ENCODE measurements around the gene TSSC4.

TSSC4 gene

DNA sequence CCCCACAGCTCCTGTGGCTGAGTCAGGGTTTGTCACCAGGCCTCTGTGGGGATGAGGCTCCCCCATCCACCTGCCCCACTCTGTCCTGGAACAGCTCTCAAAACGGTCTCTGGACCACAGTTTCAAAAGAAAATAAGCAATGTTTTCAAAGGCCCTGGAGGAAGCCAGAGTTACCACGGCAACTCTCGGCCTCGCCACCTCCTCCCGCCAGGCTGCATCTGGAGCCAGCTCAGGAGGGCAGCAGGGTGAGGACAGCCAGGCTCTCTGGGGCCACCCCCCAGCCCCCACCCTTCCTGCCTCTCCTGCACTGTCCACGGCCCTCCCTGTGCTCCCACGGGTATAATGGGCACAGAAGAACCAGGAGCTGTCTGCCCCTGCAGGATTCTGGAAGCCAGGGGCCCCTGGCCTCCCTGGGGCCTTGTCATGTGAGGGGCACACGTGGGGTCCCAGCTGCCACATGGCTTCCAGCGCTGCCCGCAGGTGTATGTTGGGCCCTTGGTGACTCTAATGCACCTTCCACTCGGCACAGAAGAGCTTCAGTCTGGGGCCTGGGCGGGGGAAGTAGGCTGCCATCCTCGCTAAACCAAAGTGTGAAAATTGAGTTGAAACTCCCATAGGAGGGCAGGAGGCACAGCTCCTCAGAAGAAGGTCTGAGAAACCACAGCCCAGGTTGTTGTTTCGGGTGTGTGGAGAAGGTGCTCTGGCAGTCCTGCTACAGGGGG, 13.1 kb upstream of the TSSC4 start:
- DNase-seq, result peak; percentile 34 to 54

DNA sequence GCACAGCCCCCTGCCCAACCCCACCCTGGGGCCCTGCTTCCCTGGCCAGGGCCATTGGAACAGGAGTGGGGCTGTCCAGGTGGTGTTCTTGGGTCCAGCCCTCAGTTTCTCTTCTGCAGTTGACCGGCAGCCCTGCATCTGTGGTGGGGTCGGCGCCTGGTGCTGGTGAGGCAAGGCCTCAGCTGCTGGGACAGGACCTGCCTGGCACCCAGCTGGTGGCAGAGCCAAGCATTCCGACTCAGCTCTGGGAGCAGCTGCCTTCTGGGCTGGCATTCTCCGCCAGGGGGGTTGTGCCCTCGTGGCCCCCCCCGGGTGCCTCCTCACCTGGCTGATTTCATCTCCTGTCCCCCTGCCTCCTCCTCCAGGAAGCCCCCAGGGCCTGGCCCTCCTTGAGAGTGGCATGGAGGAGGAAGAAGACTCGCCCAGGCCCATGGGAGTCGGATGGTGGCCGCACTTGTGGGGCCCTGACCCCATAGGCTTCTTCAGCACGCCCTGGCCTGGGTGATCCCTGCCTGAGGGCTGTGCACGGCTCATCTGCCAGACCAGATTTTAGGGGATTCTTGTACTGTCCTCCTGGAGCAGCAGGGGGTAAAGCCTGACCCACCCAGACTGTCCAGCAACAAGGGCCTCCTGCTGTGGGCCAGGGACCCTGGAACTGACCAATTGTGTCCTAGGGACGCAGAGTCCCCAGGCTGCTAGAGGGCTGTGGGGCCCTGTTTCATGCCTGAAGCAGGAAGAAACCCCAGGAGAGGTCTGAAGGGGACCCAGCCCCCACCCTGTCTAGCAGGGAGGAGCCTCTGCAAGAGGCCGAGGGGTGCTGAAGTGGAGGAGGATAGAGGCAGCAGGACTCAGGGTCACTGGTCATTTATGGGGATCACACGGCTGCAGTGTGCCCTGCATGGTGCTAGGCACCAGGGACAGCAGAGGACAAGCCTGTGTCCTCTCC, 11.8 kb upstream of the TSSC4 start:
- no peak for DNase-seq

DNA sequence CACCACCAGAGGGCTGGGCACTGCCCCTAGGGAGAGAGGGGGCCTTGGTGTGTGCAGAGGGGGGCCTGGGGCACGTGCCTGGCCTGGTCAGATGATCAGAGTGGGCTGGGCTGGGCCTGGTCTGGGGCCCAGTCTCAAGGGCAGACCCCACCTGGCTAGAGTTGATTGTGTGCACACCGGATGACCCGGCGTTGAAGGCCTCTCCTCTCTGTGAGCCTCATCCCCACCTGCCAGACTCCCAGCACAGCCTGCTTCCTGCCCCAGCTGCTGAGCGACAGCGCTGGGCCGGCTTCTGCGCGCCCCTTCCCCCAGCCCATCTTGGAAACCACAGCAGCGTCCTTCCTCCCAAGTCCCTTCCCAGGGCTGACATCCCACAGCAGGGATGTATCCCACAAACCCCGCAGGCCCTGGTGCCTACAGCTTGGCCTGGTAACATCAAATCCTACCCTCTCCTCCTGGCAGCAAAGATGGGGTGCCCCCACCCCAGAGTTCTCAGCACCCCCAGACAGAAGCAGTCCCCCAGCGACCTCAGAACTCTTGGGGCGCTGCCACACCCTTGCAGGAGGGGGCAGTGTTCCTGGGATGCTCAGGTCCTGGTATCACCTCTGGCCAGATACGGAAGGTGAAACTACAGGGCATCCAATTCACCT, 11.0 kb upstream of the TSSC4 start:
- no peak for DNase-seq

DNA sequence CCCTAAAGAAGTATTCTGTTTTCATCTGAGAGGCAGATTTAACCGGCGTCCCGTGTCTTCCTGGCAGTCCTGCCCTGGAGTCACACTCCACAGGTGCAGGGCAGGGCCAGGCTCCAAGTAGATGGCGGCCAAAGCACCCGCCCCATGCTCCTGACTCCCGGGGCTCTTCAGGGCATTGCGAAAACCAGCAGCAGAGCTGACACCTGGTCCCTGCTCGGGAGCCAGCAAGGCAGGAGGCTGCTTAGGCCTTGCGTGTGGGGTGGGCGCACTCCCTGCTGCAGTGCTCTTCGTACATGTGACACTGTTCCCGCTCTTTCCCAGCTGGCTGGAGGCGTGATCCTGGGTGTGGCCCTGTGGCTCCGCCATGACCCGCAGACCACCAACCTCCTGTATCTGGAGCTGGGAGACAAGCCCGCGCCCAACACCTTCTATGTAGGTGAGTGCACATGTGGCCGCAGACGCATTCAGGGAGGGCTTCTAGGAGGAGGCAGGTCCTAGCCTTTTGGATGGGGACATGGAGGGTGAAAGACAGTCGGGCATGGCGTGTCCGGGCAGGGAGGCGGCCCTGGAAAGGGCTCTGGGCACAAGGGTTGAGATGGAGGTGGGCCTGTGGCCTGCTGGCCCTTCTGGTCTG, 10.3 kb upstream of the TSSC4 start:
- no peak for DNase-seq

DNA sequence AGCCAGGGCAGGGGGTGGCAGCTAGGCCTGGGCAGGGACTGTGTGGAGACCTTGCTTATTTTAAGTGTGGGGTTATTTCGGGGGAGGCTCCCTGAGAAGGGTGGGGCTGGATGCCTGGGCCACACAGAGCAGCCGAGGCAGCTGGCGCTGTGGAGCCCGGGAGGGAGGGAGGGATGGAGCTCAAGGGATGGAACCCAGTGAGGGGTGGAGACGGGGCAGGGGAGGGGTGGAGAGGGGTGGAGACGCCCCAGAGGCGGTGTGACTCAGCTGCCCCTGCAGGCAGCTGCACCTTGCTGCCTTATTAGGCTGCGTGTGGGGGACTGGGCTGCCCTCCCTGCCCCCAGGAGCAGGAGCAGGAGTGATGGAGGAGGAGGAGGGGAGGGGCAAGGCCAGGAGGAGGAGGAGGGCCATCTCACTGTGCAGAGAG, 9.8 kb upstream of the TSSC4 start:
- DNase-seq, result no peak

DNA sequence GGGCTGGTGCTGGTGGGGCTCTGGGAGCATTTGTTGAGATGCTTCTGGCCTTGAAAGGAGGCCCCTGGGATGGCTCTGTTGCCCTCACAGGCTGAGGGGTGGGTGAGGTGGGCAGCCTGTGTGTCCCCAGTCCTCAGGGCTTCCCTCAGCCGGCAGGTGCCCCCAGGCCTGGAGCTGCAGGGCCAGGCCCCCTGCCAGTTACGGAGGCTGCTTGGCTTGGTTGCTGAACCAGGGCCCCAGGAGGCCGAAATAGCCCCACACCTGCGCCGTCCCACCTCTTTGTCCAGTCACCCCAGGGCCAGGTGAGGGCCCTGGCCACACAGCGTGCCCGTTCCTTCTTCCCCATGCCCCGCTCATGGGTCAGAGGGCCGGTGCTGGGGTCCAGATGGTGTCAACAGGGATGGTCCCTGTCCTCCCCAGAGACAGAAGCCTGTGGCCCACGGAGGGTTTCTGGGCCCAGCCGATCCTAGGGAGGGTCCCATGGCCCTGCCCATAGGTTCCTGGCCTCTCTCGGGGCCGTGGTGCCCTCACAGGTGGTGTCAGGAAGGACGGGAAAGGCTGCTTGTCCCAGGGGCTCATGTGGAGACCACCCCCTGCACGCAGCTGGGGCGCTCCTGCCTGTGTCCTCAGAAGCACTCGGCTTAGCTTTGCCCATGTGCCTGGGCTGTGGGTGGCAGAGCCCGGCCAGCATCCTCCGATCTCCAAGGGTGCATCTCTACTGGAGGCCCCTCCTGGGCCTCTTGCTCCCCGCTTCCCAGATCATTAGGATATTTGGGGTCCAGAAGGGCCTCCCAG, 9.2 kb upstream of the TSSC4 start:
- DNase-seq, result no peak

DNA sequence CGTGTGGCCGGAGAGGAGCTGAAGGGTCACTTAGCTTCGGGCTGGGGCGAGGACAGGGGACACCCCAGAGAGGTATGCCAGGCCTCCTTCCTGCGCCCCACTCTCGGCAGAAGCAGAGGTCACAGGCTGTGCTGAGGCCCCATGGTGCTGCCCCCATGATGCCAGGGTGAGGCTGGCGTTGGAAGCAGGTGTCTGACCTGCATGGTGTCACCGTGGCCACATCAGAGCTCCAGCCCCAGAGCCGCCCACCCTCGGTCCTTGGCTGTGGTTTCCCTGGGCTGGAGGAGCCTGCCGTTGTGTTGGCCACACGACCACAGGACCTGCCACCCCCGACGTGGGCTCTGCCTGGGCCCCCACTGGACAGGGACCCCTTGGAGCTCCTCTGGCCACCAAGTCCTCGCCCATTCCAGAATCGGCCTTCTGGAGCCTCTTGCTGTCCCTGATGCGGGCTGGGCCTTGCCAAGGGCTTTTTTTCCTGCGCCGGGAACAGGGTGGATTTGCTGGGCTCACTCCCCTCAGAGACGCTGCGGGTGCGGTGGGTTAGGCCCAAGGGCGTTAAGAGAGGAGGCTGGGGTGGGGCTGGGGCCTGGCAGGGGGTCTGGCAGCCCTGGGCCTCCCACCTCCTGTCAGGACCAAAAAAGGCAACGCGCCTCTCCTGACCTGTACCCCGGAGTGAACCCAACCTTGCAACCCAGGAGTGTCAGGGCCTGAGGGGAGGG, 8.2 kb upstream of the TSSC4 start:
- no peak for DNase-seq

DNA sequence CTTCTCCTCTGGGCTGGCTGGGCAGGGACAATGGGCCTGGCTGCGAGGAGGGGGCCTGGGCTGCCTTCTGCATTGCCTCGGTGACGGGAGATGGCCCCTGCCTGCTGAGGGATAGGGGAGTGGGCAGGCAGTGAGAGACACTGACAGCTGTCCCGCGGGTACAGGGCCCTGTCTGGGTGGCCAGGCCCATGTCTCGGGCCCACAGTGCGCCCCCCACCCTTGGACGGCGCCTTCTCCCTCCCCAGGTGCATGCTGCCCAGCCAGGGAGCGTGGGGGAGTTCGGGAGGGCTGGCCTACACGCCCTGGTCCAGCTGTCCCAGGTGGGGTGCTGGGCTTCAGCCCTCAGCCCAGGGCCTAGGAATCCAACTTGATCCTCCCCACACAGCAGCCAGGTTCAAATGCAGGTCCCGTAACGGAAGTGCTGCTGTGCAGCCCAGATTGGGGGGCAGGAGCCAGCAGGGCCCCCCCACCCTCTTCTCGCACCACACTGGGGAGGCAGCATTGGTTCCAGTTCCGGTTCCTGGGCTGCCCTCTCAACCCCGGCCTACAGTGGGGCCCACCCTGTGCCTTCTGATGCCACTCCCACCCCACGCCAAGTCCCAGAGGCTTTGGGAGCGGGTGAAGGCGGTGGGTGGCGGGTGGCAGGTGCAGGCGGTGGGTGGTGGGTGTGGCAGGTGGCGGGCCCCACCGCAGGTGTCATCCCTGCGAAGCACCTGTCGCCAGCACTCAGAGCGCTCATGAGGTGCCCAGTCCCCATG, 7.3 kb upstream of the TSSC4 start:
- peak in 1 of 2 donors; percentile 47 for DNase-seq

DNA sequence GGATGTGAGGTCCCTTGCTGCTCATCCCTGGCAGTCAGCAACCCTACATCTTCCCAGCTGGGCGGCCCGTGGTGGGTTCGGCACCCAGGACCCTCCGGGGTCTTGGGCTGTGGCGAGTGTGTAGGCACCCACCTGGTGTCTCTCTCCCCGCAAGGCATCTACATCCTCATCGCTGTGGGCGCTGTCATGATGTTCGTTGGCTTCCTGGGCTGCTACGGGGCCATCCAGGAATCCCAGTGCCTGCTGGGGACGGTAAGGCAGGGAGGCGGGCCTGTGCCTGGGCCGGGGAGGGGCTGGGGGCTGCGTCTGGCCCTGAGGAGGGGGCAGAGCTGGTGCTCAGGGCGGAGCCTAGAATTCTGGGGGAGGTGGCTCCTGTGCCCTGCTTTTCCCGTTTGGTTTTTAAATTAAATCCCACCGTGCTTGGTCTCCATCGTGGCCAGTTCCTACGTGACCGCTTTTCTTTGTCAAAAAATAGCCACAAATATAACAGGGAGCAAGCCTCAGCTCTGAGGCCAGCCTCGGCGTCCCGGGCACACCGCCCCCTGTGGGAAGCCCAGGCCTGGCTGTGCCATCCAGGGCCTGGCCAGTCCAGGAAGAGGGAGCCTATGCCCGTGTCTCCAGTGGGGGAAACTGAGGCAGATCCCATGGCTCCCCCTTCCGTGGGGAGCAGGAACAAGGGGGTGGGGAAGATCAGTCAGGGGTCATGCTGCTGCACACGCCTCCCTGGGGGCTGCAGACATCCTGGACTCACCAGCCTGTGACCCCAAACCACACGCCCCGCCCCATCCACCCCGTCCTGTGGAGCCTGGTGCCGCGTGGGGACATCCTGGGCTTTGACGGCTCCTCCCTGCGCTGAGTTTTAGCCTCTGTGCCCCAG, 6.4 kb upstream of the TSSC4 start:
- peak in 1 of 2 donors; percentile 61 for DNase-seq

DNA sequence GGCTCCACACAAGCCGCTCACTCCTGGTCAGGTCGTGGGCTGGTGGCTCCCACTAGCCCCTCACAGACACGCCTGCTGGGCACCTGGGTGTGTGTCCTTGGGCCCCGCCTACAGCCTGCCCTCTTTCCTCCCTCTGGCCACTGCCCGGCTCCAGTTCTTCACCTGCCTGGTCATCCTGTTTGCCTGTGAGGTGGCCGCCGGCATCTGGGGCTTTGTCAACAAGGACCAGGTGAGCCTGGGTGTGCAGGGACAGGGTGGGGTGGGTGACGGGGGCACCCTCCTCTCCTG, 5.8 kb upstream of the TSSC4 start:
- DNase-seq, result no peak

DNA sequence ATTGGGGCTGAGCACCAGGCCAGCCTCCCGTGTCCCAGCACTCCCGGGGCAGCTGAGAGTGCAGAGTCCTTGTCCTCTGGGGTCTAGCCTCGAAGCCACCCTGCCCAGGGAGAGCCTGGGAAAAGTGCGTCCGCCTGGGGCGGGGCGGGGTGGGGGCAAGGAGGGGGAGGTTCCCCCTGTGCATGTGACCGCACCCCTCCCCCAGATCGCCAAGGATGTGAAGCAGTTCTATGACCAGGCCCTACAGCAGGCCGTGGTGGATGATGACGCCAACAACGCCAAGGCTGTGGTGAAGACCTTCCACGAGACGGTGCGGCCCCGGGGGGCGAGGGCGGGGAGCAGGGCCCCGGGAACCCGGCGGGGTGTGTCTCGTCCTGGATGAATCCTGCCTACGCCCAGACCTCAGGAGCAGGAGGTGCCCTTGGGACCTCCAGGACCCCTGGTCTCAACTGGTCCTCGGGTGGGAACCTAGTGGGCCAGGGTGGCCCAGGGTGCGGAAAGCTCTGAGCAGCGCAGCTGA, 5.3 kb upstream of the TSSC4 start:
- no peak for DNase-seq

DNA sequence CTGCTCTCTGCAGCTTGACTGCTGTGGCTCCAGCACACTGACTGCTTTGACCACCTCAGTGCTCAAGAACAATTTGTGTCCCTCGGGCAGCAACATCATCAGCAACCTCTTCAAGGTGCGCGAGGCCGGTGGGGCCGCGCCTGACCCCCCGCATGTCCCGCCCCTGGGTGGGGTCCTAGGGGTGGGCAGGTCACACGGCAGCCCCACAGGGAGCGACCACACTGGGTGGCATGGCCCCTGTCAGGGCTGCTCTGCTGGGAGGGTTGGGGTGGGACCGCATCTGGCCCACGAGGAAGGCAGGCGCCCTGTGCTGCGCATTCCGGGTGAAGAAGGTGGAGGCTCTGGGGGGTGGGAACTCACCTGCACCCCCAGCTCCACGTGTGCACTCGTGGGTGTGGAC, 4.7 kb upstream of the TSSC4 start:
- no peak for DNase-seq

DNA sequence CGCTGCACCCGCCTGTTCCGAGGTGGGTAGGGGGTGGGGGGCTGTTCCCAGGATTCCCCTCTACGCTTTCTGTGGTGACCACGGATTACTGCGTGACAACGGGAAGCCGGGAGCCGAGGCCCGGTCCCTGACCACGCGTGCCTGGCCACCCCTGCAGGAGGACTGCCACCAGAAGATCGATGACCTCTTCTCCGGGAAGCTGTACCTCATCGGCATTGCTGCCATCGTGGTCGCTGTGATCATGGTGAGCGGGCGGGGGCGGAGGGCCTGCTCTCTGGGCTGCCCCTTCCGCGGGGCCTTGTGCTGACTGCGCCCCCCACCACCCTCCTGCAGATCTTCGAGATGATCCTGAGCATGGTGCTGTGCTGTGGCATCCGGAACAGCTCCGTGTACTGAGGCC, 4.1 kb upstream of the TSSC4 start:
- no peak for DNase-seq

DNA sequence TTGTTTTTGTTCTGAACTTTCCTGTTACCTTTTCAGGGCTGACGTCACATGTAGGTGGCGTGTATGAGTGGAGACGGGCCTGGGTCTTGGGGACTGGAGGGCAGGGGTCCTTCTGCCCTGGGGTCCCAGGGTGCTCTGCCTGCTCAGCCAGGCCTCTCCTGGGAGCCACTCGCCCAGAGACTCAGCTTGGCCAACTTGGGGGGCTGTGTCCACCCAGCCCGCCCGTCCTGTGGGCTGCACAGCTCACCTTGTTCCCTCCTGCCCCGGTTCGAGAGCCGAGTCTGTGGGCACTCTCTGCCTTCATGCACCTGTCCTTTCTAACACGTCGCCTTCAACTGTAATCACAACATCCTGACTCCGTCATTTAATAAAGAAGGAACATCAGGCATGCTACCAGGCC, 3.5 kb upstream of the TSSC4 start:
- DNase-seq, result no peak

DNA sequence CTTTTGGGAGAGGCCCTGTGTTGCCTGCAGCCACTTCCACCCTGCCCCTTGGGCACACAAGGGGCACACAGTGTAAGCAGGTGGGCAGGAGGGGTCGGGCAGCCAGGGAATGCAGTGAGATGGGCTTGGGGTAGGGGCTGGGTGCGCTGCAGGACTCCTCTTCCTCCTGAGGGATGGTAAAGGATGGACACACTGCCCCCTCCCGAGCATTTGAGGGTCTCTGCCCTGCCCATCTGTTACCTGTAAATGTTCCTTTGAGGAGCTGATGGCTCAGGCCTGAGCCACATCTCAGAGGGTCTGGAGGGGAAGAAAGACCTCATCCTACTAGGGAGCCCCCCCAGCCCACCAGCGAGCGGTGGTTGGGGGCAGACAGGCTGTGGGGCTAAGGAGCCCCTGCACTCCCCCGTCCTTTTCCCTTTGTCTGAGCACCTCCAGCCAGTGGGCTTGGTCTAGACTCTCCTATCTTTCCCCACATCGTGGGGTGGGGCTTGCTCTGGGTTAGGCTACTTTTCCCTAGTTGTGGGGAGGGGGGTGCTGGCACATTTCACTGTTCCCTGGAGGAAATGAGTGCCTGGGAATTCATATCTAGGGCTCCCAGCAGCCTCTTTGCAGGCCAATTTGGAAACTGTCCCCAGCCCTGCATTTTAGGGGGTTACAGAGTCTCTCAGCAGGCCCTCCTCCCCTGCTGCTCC, 1.7 kb upstream of the TSSC4 start:
- no peak for DNase-seq

DNA sequence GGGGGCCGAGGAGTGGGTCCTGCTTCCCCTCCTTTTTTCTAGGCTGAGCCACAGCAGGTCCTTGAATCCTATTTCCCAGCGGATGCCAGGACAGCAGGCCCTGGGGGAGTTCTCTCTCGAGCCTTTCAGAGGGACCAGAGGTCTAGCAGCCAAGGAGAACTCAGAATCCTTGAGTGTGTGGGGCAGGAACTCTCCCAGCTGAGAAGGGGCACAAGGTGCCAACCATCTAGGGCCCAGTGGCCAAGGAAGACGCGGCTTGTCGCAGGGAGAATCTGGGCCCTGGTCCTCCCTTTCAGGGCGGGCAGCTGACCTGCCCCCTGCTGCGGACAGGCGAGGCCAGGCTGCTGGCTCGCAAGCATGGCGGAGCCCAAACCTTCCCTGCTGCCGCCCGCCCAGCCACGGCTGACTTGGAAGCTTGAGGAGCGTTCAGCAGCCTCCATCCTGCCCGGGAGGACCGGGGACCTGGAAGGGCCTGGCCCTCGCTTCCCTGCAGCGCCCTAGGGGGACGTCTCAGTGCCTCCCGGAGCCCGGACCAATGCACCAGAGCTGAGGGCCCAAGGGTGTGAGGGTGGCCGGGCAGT, 972 bp upstream of the TSSC4 start:
- DNase-seq, result no peak

DNA sequence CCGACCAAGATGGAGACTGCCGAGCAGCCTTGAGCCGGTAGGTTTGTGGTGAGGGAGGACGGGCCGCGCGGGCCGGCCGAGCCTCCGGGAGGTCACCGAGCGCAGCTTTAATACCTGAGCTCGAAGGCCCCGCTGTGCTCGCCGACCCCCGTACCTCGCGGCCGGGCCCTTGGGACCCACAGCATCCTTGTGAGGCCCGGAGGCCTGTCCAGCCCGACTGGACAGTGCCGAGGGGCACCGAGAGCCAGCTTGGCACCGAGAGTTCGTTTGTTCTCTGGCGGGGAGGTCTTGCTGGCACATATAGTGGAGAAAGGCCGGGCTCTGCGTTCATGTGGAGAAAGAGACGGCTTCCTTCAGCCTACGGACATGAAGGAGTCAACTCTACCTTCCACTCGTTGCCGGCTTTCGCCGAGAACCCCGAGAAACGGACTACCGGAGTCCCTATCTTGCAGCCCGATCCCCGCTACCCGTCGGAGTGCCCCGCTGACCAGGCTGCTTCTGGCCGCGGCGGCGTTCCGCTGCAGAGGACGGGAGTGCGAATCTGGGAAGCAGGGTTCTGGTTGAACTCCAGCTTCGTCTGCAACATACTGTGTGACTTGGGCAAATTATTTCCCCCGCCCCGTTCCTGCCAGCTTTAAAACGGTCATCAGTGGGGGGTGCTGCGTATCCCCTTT, 349 bp downstream of the TSSC4 start:
- DNase-seq, result no peak

DNA sequence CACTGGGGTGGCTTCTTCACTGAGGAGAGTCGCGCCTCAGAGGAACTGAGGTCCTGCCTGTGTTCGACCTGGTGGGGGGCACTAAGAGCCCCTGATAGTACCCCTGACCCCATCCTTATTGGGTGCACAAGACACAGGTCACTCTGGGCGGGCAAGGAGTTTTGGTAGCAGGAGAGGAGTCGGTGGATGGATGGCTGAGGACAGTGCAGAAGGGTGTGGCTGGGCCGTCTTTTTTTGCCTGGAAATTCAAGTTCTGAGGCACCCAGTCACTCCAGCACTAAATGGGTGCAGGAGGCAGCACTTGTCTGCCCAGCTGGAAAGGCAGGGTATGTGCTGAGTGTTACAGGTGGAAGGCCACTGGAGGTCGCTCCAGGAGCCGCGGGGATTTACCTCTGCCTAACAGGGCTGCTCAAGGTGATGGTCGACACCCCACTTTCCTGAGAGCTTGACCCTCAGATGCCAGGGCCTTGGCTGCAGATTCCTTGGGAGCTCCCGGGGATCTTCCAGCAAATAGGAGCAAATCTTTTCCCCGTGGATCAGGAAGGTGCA, 960 bp downstream of the TSSC4 start:
- DNase-seq, result no peak
